Measurements from ENCODE around the gene ENTPD3.

DNA sequence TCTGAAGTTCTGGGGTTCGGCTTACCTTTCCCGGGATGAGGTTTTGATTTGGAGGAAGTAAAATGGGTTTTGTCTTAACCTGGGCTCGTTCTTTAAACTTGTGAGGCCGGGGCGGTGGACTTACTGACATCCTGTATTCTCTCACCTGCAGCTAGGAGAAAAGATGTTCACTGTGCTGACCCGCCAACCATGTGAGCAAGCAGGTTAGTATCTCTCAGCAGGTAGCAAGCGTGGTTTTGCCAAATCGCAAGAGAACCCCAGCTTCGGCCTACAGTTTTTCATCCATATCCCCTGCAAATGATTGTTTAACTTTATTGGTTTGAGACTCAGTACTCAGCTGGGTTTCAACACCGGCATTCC, 891 bp downstream of the ENTPD3 start:
- TF ChIP-seq CTCF (IDR thresholded peaks at IDR 0.05) (no peak), EZH2 (IDR thresholded peaks at IDR 0.05; ENCODE audit: borderline replicate concordance, insufficient read depth, low read depth, low read length, poor library complexity, severe bottlenecking) (no peak)
